Mesodermal cell (in vitro differentiated cells): Measurements from ENCODE around the gene ZFHX2.

Source experiments
- H3K27ac ChIP-seq: 2 replicates; pipeline ENCODE4 v1.7.0; 2013; ENCODE audit warnings: mild to moderate bottlenecking, low read depth, low read length, moderate library complexity; ENCODE audit not compliant: severe bottlenecking
- H3K36me3 ChIP-seq: 2 replicates; pipeline ENCODE4 v1.7.1; 2013; ENCODE audit warnings: mild to moderate bottlenecking, low read length, moderate library complexity; ENCODE audit not compliant: control insufficient read depth, insufficient read depth
- H3K4me1 ChIP-seq: one replicate; pipeline ENCODE4 v1.7.1; 2013; ENCODE audit warnings: mild to moderate bottlenecking, low read length; ENCODE audit not compliant: insufficient read depth, control insufficient read depth, poor library complexity, severe bottlenecking
- H3K4me3 ChIP-seq: 2 replicates; pipeline ENCODE4 v1.7.0; 2013; ENCODE audit warnings: low read length, control low read depth, mild to moderate bottlenecking; ENCODE audit not compliant: insufficient read depth, poor library complexity, severe bottlenecking; ENCODE audit errors: extremely low read depth
- H3K9me3 ChIP-seq: 2 replicates; pipeline ENCODE4 v1.7.1; 2013; ENCODE audit warnings: mild to moderate bottlenecking, low read length, moderate library complexity; ENCODE audit not compliant: control insufficient read depth
- WGBS, 2 experiments: methylation state at CpG; one replicate each; pipeline ENCODE4 v1.1.5; 2013; ENCODE audit warnings: missing lambda C conversion rate in 2 of 2; ENCODE audit not compliant: insufficient coverage in 2 of 2; 5-methylcytosine and 5-hydroxymethylcytosine counted together

ZFHX2 gene

DNA sequence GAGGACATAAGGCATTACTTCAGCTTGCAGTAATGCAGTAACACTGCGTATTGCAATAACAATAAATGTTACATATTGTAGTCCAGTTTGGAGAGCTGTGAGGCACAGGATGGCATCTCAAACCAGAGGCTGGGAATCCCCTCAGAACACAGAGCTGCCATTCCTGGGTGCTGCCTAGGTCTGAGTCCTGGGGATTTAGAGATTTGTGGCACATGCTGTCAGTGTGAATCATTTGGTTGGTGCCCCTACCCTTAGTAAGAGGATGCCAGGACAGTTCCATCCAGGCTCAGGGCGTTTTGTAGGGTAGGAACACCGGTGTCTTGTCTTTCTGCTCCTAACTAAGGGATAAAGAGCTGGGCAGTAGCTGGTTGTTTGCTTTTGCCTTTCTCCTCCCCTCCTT lies 22.5 kb downstream of the ZFHX2 start:
- Histone ChIP-seq H3K4me1 (peaks cover 9% of the 10 kb centered on the region), H3K27ac (no peak overlapping the region), H3K36me3 (peaks cover 55% of the 10 kb centered on the region), H3K9me3 (no peaks in the 10 kb centered on the region), H3K4me3 (no peak overlapping the region)
- WGBS, 2 experiments, result 83 to 100% methylated on average over 2 of the region's 3 CpGs

DNA sequence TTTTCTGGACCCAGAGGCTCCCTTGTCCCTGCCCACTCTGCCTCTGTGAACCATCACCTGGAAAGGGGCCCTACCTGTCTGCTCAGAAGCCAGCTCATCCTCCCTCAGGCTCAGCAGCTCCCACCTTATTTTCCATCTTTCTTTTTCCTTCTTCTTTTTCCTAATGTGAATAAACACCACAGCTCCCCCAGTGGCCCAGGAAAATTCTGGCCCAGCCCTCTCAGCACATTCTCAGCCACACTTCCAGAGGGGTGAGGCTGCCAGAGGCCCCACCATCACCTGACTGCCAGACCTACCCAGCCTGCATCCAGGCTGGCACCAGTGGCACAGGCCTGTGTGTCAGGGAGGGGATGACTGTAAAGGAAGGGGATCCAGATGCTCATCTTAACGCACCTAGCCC lies 23.0 kb downstream of the ZFHX2 start:
- Histone ChIP-seq H3K4me1 (peaks cover 9% of the 10 kb centered on the region), H3K27ac (no peak overlapping the region), H3K4me3 (no peak overlapping the region), H3K36me3 (peaks cover 50% of the 10 kb centered on the region), H3K9me3 (no peaks in the 10 kb centered on the region)
- WGBS, 2 experiments, result 82 to 100% methylated on average over 1 of the region's 1 CpG

DNA sequence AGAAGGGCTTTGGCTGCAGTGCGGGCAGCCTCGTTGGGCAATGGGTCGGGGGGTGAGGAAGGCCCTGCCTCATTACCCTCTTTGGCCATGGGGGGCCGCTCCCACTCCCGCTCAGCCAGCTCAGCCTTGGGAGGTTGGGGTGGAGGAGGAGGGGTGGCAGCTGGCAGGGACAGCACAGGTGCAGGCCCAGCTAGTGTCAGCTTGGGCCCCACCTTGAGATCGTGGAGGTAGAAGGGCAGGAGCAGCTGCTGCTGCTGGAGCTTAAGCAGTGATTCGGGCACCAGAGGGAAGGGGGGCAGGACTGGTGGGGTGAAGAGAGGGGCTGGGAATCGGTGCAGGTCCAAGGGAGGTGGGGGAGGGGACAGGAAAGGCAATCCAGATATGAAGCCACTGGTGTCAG lies 26.0 kb downstream of the ZFHX2 start:
- no peak overlapping the region for H3K4me3 ChIP-seq
- 86 to 94% methylated on average over 6 to 8 of the region's 8 CpGs for WGBS, 2 experiments
- peaks cover 5% of the 10 kb centered on the region for H3K4me1 ChIP-seq
- H3K9me3 ChIP-seq, result no peaks in the 10 kb centered on the region
- H3K27ac ChIP-seq, result no peak overlapping the region
- peaks cover 31% of the 10 kb centered on the region for H3K36me3 ChIP-seq

GRCh38 chr14:23524954-23525353 lies 26.6 kb downstream of the ZFHX2 start:
- Histone ChIP-seq H3K4me1 (no peaks in the 10 kb centered on the region), H3K27ac (no peak overlapping the region), H3K4me3 (no peak overlapping the region), H3K9me3 (no peaks in the 10 kb centered on the region), H3K36me3 (peaks cover 31% of the 10 kb centered on the region)
- WGBS, 2 experiments, result 97 to 98% methylated on average over 8 to 12 of the region's 14 CpGs

- WGBS, 2 experiments, result 92 to 94% methylated on average over 12 to 14 of the region's 16 CpGs
- Histone ChIP-seq H3K4me1 (peaks cover 2% of the 10 kb centered on the region), H3K9me3 (no peaks in the 10 kb centered on the region), H3K27ac (no peak overlapping the region), H3K4me3 (no peak overlapping the region), H3K36me3 (peaks cover 28% of the 10 kb centered on the region)
Observed at GRCh38 chr14:23523229-23524016, 28.1 kb downstream of the ZFHX2 start.

DNA sequence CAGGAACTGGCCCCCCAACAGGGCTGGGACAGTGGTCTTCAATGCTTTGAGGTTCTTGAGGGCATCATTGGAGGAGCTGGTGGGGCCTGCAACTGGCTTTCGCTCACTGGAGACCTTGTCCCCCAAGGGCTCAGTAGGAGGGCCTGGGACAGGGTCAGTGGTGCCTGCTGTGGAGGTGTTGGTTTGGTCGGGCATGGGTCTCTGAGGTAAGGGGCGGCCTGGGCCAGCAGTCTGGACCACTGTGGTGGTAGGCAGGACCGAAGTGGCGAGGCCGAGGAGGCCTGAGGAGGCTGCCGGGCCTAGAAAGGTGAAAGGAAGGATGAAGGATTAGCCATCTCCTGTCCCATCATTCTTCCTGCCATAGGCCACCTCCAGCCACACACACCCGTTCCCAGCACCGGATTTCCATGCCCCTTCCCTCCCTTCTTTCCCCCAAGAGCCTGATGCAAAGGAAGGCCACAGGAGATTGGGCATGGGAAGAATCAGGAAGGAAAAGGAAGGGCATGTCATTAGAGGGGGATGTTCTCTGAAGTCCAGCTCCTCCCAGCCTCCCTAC lies 28.8 kb downstream of the ZFHX2 start:
- H3K4me1 ChIP-seq, result peaks cover 3% of the 10 kb centered on the region
- peaks cover 28% of the 10 kb centered on the region for H3K36me3 ChIP-seq
- WGBS, 2 experiments, result 85 to 94% methylated on average over 5 to 7 of the region's 9 CpGs
- no peak overlapping the region for H3K4me3 ChIP-seq
- no peaks in the 10 kb centered on the region for H3K9me3 ChIP-seq
- no peak overlapping the region for H3K27ac ChIP-seq

GRCh38 chr14:23521785-23522640 lies 29.6 kb downstream of the ZFHX2 start:
- H3K4me1 ChIP-seq, result peaks cover 3% of the 10 kb centered on the region
- no peak overlapping the region for H3K27ac ChIP-seq
- WGBS, 2 experiments, result 96 to 97% methylated on average over 8 to 10 of the region's 20 CpGs
- no peak overlapping the region for H3K4me3 ChIP-seq
- H3K36me3 ChIP-seq, result peaks cover 22% of the 10 kb centered on the region
- H3K9me3 ChIP-seq, result no peaks in the 10 kb centered on the region

- H3K4me1 ChIP-seq, result peaks cover 3% of the 10 kb centered on the region
- H3K9me3 ChIP-seq, result no peaks in the 10 kb centered on the region
- peaks cover 14% of the 10 kb centered on the region for H3K36me3 ChIP-seq
- H3K27ac ChIP-seq, result no peak overlapping the region
- H3K4me3 ChIP-seq, result no peak overlapping the region
- 94% methylated on average over 5 to 6 of the region's 14 CpGs for WGBS, 2 experiments
Observed at GRCh38 chr14:23520899-23521533, 30.5 kb downstream of the ZFHX2 start.

GRCh38 chr14:23518709-23519108 lies 32.9 kb downstream of the ZFHX2 start:
- H3K9me3 ChIP-seq, result no peaks in the 10 kb centered on the region
- 69 to 71% methylated on average over 4 of the region's 4 CpGs for WGBS, 2 experiments
- H3K27ac ChIP-seq, result peak overlapping the region; percentile 36
- H3K4me1 ChIP-seq, result peaks cover 3% of the 10 kb centered on the region
- no peaks in the 10 kb centered on the region for H3K36me3 ChIP-seq
- H3K4me3 ChIP-seq, result no peak overlapping the region

- H3K36me3 ChIP-seq, result no peaks in the 10 kb centered on the region
- H3K9me3 ChIP-seq, result no peaks in the 10 kb centered on the region
- H3K27ac ChIP-seq, result no peak overlapping the region
- peaks cover 3% of the 10 kb centered on the region for H3K4me1 ChIP-seq
- WGBS, 2 experiments, result no CpG with 5 or more reads among the region's 6 CpGs
- H3K4me3 ChIP-seq, result no peak overlapping the region
Observed at GRCh38 chr14:23517650-23518326, 33.8 kb downstream of the ZFHX2 start.
